ENCODE results near the gene SLC1A3. TPM values are rescaled to one million over a fixed set of nuclear protein-coding genes. Genes with fewer than 3 reads are reported as not detected.

The SLC1A3 gene
- total and polyA plus RNA-seq, 4 donors, result 3.4 to 47.6 (median 28.2) TPM

DNA sequence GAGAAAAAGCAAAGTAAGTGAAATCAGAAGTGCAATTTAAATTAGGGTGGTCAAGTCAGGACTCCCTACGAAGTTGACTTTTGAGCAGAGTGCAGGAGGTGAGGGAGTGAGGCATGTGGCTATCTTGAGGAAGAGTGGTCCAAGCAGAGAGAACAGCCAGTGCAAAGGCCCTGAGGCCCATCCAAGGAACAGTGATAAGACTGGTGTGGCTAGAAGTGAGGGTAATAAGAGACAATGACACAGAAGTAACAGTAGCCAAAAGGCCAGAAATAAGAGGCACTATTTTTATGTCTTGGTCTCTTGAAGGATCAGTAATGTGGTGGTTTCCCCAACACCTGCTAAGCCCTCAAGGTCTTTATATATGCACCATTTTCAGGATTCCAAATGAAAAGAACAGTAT, 120.4 kb downstream of the SLC1A3 start:
- 97 to 100% methylated on average over 1 of the region's 1 CpG for WGBS, 2 donors
- Histone ChIP-seq H3K4me1 (ENCODE audit: control insufficient read depth in 5 of 5, insufficient read depth in 5 of 5, low read length in 5 of 5) (peaks cover 0 to 4% (median 0%) of the 10 kb centered on the region in 5 donors), H3K36me3 (ENCODE audit: control insufficient read depth in 4 of 4, insufficient read depth in 4 of 4, low read length in 4 of 4) (no peaks in the 10 kb centered on the region), H3K9me3 (ENCODE audit: control insufficient read depth in 4 of 4, insufficient read depth in 3 of 4, low read length in 3 of 4) (no peaks in the 10 kb centered on the region), H3K9ac (ENCODE audit: insufficient read depth in 1 of 2, low read length in 2 of 2) (no peak overlapping the region), H3K27ac (ENCODE audit: low read depth in 1 of 2, low read length in 1 of 2) (no peak overlapping the region), H3K4me3 (no peak overlapping the region), H3K27me3 (ENCODE audit: control insufficient read depth in 3 of 3, insufficient read depth in 3 of 3, low read length in 2 of 3) (no peaks in the 10 kb centered on the region)
- DNase-seq (no peak), ATAC-seq (ENCODE audit: insufficient read depth, low FRiP score) (no peak)
- TF ChIP-seq, protein P1, sequence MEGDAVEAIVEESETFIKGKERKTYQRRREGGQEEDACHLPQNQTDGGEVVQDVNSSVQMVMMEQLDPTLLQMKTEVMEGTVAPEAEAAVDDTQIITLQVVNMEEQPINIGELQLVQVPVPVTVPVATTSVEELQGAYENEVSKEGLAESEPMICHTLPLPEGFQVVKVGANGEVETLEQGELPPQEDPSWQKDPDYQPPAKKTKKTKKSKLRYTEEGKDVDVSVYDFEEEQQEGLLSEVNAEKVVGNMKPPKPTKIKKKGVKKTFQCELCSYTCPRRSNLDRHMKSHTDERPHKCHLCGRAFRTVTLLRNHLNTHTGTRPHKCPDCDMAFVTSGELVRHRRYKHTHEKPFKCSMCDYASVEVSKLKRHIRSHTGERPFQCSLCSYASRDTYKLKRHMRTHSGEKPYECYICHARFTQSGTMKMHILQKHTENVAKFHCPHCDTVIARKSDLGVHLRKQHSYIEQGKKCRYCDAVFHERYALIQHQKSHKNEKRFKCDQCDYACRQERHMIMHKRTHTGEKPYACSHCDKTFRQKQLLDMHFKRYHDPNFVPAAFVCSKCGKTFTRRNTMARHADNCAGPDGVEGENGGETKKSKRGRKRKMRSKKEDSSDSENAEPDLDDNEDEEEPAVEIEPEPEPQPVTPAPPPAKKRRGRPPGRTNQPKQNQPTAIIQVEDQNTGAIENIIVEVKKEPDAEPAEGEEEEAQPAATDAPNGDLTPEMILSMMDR (IDR thresholded peaks at IDR 0.05; ENCODE audit: control extremely low read depth, extremely low read depth), result no peak

DNA sequence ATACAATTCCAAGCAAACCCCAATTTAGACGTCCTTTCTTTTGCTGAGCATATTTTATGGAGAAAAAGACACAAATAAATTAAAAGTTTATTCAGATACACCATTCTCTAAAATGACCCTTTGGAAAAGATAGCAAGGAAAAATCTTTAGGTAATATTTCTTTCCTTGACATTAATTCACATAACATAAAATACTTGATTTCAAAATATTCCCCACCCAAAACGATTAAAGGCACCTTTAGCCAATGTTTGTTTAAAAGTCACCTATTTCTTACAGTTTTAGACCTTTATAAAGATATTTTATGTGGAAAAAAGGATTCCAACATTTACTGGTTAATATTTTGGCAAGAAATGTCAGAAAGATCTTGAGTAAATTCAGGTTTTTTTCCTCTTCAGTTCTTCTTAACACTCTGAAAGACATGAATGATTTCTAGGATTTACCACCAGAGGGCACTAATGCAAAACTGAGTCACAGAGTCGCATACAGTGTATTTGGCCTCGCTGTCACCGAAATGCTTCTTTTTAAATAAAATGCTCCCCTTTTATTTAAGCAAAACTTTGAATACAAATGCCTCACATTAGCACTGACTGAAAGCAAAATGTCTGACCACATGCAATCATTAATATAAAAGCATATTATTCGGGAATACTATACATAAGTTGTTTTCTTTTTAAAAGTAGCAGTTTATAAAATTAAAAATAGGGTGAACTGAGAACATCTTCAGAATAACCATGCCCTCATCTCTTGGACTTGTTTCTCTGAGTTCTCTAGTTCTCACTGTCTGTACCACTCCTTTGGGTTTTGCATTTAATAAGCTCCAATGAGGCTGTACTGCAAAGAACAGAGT, 122.5 kb downstream of the SLC1A3 start:
- no peaks in the 10 kb centered on the region for H3K27me3 ChIP-seq (ENCODE audit: control insufficient read depth in 3 of 3, insufficient read depth in 3 of 3, low read length in 2 of 3)
- no peak overlapping the region for H3K9ac ChIP-seq (ENCODE audit: insufficient read depth in 1 of 2, low read length in 2 of 2)
- 38 to 39% methylated on average over 6 of the region's 6 CpGs for WGBS, 2 donors
- no peak overlapping the region for H3K27ac ChIP-seq (ENCODE audit: low read depth in 1 of 2, low read length in 1 of 2)
- H3K4me3 ChIP-seq, result no peak overlapping the region
- ATAC-seq (ENCODE audit: insufficient read depth, low FRiP score) (peak; percentile 43), DNase-seq (peak in 2 of 3 donors; percentile 81 to 85)
- H3K4me1 ChIP-seq (ENCODE audit: control insufficient read depth in 5 of 5, insufficient read depth in 5 of 5, low read length in 5 of 5), result peaks cover 0 to 2% (median 0%) of the 10 kb centered on the region in 5 donors
- TF ChIP-seq, protein P1 (IDR thresholded peaks at IDR 0.05; ENCODE audit: control extremely low read depth, extremely low read depth), result no peak
- no peaks in the 10 kb centered on the region for H3K36me3 ChIP-seq (ENCODE audit: control insufficient read depth in 4 of 4, insufficient read depth in 4 of 4, low read length in 4 of 4)
- H3K9me3 ChIP-seq (ENCODE audit: control insufficient read depth in 4 of 4, insufficient read depth in 3 of 4, low read length in 3 of 4), result no peaks in the 10 kb centered on the region

DNA sequence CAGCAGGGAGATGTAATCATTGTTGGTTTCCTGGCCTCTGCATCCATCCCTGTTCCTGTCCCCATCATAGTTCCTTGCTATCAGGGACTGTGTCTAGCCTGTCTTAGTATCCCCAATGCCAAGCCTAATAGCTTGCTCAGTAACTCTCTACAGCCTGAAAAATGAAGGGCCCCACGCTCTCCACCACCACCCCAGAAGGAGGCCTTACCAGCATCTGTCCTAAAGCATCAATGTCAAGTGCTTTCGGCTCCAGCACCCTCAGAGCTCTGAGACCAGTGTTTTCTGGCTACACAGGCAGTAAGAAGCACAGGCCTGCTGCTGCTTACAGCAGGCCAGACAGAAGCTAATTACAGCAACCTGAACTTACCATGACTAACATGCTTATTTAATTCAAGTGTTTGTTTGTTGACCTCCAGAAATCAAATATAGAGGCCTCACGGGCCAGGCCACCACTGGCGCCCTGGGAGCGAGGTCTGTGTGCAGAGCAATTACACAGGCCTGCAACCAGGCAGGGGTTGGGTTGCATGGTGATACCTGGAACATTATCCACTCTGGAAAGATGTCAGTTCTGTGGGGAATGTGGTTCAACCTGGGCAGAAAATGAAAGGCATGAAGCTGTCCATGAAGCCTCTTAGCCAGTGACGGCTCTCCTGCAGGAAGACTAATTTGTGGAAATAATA, 124.3 kb downstream of the SLC1A3 start:
- H3K9me3 ChIP-seq (ENCODE audit: control insufficient read depth in 4 of 4, insufficient read depth in 3 of 4, low read length in 3 of 4), result no peaks in the 10 kb centered on the region
- H3K4me3 ChIP-seq, result no peak overlapping the region
- no peak overlapping the region for H3K27ac ChIP-seq (ENCODE audit: low read depth in 1 of 2, low read length in 1 of 2)
- H3K36me3 ChIP-seq (ENCODE audit: control insufficient read depth in 4 of 4, insufficient read depth in 4 of 4, low read length in 4 of 4), result no peaks in the 10 kb centered on the region
- ATAC-seq (ENCODE audit: insufficient read depth, low FRiP score) (no peak), DNase-seq (no peak)
- no peaks in the 10 kb centered on the region for H3K4me1 ChIP-seq (ENCODE audit: control insufficient read depth in 5 of 5, insufficient read depth in 5 of 5, low read length in 5 of 5)
- TF ChIP-seq, protein P1 (IDR thresholded peaks at IDR 0.05; ENCODE audit: control extremely low read depth, extremely low read depth), result no peak
- no peak overlapping the region for H3K9ac ChIP-seq (ENCODE audit: insufficient read depth in 1 of 2, low read length in 2 of 2)
- H3K27me3 ChIP-seq (ENCODE audit: control insufficient read depth in 3 of 3, insufficient read depth in 3 of 3, low read length in 2 of 3), result peaks cover 0 to 10% (median 3%) of the 10 kb centered on the region in 3 donors
- WGBS, 2 donors, result 92 to 94% methylated on average over 6 of the region's 6 CpGs
